HepG2 (cell line): ENCODE measurements around the gene ACVR2A. TPM values are rescaled to one million over a fixed set of nuclear protein-coding genes. Genes with fewer than 3 reads are reported as not detected.

ENCODE experiments used
- ATAC-seq: fragments of 200-7000 bp; cut with Tn5 transposase; 3 replicates; pipeline ENCODE4 v1.9.1; 2020; ENCODE audit warnings: mild to moderate bottlenecking, moderate library complexity
- BruUV-seq: library from RNA; stranded (reverse); fragments of 400-500 nt; replicated peaks from 2 replicates; lab custom pipeline; 2021; lab: Mats Ljungman, UMichigan
- CTCF ChIA-PET: fragments of 300-600 bp; formaldehyde crosslinking; extraction: SDS; loops from one replicate; lab custom pipeline; 2021; ENCODE audit warnings: low total read pairs, inconsistent platforms, low intra/inter-chr PET ratio; lab: Yijun Ruan, JAX
- POLR2A ChIA-PET: fragments of 350-600 bp; sonication (Branson Sonifier 250); formaldehyde crosslinking; loops from one replicate; lab custom pipeline; 2020; ENCODE audit warnings: antibody characterized with exemption, inconsistent platforms; lab: Yijun Ruan, JAX
- DNase-seq: peaks from one replicate; pipeline ENCODE4 v3.0.0-alpha.2; 2015; ENCODE audit warnings: low spot score
- FAIRE-seq: peaks from 3 replicates; lab custom pipeline; 2011; peaks lifted over from hg19 to GRCh38; lab: Jason Lieb, UNC
- H2AFZ ChIP-seq: one replicate; pipeline ENCODE4 v1.6.1; 2011; ENCODE audit warnings: low read length, inconsistent platforms
- H3K27ac ChIP-seq: fragments of 300-600 bp; 3 replicates; pipeline ENCODE4 v1.8.0; 2011; ENCODE audit warnings: mixed run types, mild to moderate bottlenecking, mixed read lengths, low read length, inconsistent platforms; ENCODE audit not compliant: insufficient read depth; ENCODE audit errors: extremely low read length
- H3K27me3 ChIP-seq, 2 experiments: fragments of 200-600 bp in 1 of 2; 2 replicates in 1 of 2; 3 replicates in 1 of 2; pipeline versions ENCODE4 v1.6.0 to v1.8.0; 2011; ENCODE audit warnings: low read length in 2 of 2, mild to moderate bottlenecking in 2 of 2, moderate library complexity in 2 of 2, inconsistent platforms in 1 of 2; ENCODE audit not compliant: insufficient read depth in 2 of 2, control insufficient read depth in 1 of 2
- H3K36me3 ChIP-seq, 2 experiments: fragments of 200-600 bp in 1 of 2; replicated peaks in 1 of 2; 2 replicates in 1 of 2; 3 replicates in 1 of 2; pipeline versions ENCODE4 v1.5.1 to v1.8.0; 2011; ENCODE audit warnings: low read length in 2 of 2, inconsistent platforms in 1 of 2; ENCODE audit not compliant: insufficient read depth in 2 of 2, control insufficient read depth in 1 of 2
- H3K4me1 ChIP-seq: 2 replicates; pipeline ENCODE4 v1.5.1; 2012; ENCODE audit warnings: low read length, inconsistent platforms; ENCODE audit not compliant: insufficient read depth
- H3K4me2 ChIP-seq: 2 replicates; pipeline ENCODE4 v1.6.0; 2011; ENCODE audit warnings: low read depth, low read length, inconsistent platforms
- H3K4me3 ChIP-seq, 3 experiments: fragments of 200-600 bp in 1 of 3; sonication (generic), shearing (Covaris generic) in 1 of 3; replicated peaks in 1 of 3; 2 replicates each; pipeline ENCODE4 v1.5.1; 2011 to 2016; ENCODE audit warnings: low read length in 3 of 3, inconsistent platforms in 2 of 3, low read depth in 2 of 3, mild to moderate bottlenecking in 2 of 3, control low read depth in 1 of 3, mixed read lengths in 1 of 3; ENCODE audit not compliant: insufficient read depth in 1 of 3
- H3K79me2 ChIP-seq: one replicate; pipeline ENCODE4 v1.6.1; 2011; ENCODE audit warnings: low read length, inconsistent platforms; ENCODE audit not compliant: insufficient read depth
- H3K9ac ChIP-seq: 2 replicates; pipeline ENCODE4 v1.6.0; 2011; ENCODE audit warnings: mild to moderate bottlenecking, low read depth, low read length, inconsistent platforms; ENCODE audit not compliant: insufficient read depth
- H3K9me3 ChIP-seq: 2 replicates; pipeline ENCODE4 v1.5.1; 2012; ENCODE audit warnings: mild to moderate bottlenecking, low read length
- H4K20me1 ChIP-seq: 2 replicates; pipeline ENCODE4 v1.6.0; 2011; ENCODE audit warnings: inconsistent platforms, mild to moderate bottlenecking, low read length, moderate library complexity; ENCODE audit not compliant: insufficient read depth
- ARNTL ChIP-seq: sonication (generic); formaldehyde crosslinking; IDR thresholded peaks from 2 replicates; pipeline ENCODE4 v1.4.0; 2020; ENCODE audit warnings: mild to moderate bottlenecking, missing genetic modification reagents
- HDAC2 ChIP-seq: sonication (generic); formaldehyde crosslinking; IDR thresholded peaks from 2 replicates; pipeline ENCODE4 v1.4.0; 2020; ENCODE audit warnings: missing genetic modification reagents
- ONECUT2 ChIP-seq: sonication (generic); formaldehyde crosslinking; IDR thresholded peaks from 2 replicates; pipeline ENCODE4 v1.4.0; 2020; ENCODE audit warnings: missing genetic modification reagents
- REXO4 ChIP-seq: sonication (generic); formaldehyde crosslinking; IDR thresholded peaks from 2 replicates; pipeline ENCODE4 v1.8.0; 2022; ENCODE audit warnings: missing genetic modification reagents, mild to moderate bottlenecking, borderline replicate concordance
- SIN3B ChIP-seq: fragments of 150-350 bp; IDR thresholded peaks from 2 replicates; pipeline ENCODE4 v1.6.1; 2014; ENCODE audit warnings: low read length
- TARDBP ChIP-seq: sonication (generic); formaldehyde crosslinking; IDR thresholded peaks from 2 replicates; pipeline ENCODE4 v1.8.0; 2022; ENCODE audit warnings: mild to moderate bottlenecking, missing genetic modification reagents
- ZFY ChIP-seq: sonication (generic); formaldehyde crosslinking; IDR thresholded peaks from 2 replicates; pipeline ENCODE4 v1.4.0; 2020; ENCODE audit warnings: missing genetic modification reagents
- ZNF224 ChIP-seq: sonication (generic); formaldehyde crosslinking; IDR thresholded peaks from 2 replicates; pipeline ENCODE4 v1.5.0; 2020; ENCODE audit warnings: mild to moderate bottlenecking, missing genetic modification reagents
- ZNF383 ChIP-seq: sonication (generic); formaldehyde crosslinking; IDR thresholded peaks from 2 replicates; pipeline ENCODE4 v1.4.0; 2020; ENCODE audit warnings: missing genetic modification reagents, mild to moderate bottlenecking, borderline replicate concordance
- ZNF446 ChIP-seq: sonication (generic); formaldehyde crosslinking; IDR thresholded peaks from 2 replicates; pipeline ENCODE4 v1.5.0; 2020; ENCODE audit warnings: mild to moderate bottlenecking, missing genetic modification reagents
- ZNF678 ChIP-seq: sonication (generic); formaldehyde crosslinking; IDR thresholded peaks from 2 replicates; pipeline ENCODE4 v1.4.0; 2020; ENCODE audit warnings: mild to moderate bottlenecking, missing genetic modification reagents
- ZNF747 ChIP-seq: sonication (generic); formaldehyde crosslinking; IDR thresholded peaks from 2 replicates; pipeline ENCODE4 v1.8.1; 2023; ENCODE audit warnings: missing genetic modification reagents, mild to moderate bottlenecking, borderline replicate concordance
- ZNF878 ChIP-seq: sonication (generic); formaldehyde crosslinking; IDR thresholded peaks from 2 replicates; pipeline ENCODE4 v1.8.1; 2023; ENCODE audit warnings: mild to moderate bottlenecking, missing genetic modification reagents, moderate library complexity
- WGBS: methylation state at CpG from one replicate; pipeline ENCODE4 v1.1.6; 2017; ENCODE audit warnings: low lambda C conversion rate; 5-methylcytosine and 5-hydroxymethylcytosine counted together
- in situ Hi-C: cut with HindIII; loops from 2 replicates; pipeline ENCODE4 v1.10.0; 2017; ENCODE audit warnings: low pct_unique_long_range_greater_than_20kb; ENCODE audit not compliant: extremely low pct_ligation_motif_present
- intact Hi-C: fragments of 100-400 bp; cut with micrococcal nuclease; formaldehyde crosslinking; loops from one replicate; pipeline ENCODE4 v1.10.0; 2022; ENCODE audit not compliant: unreplicated experiment
- polyA plus RNA-seq, 8 experiments: library from polyadenylated mRNA; depleted of rRNA in 3 of 8; stranded (reverse) in 7 of 8; unstranded in 1 of 8; fragments of >200 nt; fragmentation: Illumina TruSeq in 4 of 8; extraction: Trizol in 4 of 8; gene quantifications; 2 replicates each; pipeline versions ENCODE4 v1.2.1 to v1.2.3, GENCODE V29; 2011 to 2016; ENCODE audit warnings: low read depth in 4 of 8, missing spikeins in 1 of 8, mixed read lengths in 1 of 8; ENCODE audit not compliant: insufficient read depth in 1 of 8
- total RNA-seq, 5 experiments: library from RNA; depleted of rRNA; stranded (reverse); fragments of >200 nt; fragmentation: Illumina TruSeq; extraction: Trizol; gene quantifications; 2 replicates each; pipeline ENCODE4 v1.2.3, GENCODE V29; 2016; ENCODE audit warnings: low read depth in 1 of 5
- TF ChIP-seq, protein P1 (sequence below): sonication (generic); formaldehyde crosslinking; IDR thresholded peaks from 2 replicates; pipeline ENCODE4 v1.8.1; 2023; ENCODE audit warnings: mild to moderate bottlenecking, inconsistent platforms, moderate library complexity, missing genetic modification reagents, borderline replicate concordance
- TF ChIP-seq, protein P2 (sequence below): sonication (generic); formaldehyde crosslinking; IDR thresholded peaks from 2 replicates; pipeline ENCODE4 v1.5.1; 2020; ENCODE audit warnings: missing genetic modification reagents, mild to moderate bottlenecking, borderline replicate concordance
- TF ChIP-seq, protein P3 (sequence below): IDR thresholded peaks from 2 replicates; pipeline ENCODE4 v1.6.1; 2016; ENCODE audit warnings: low read depth, borderline replicate concordance
- TF ChIP-seq, protein P4 (sequence below): sonication (generic); formaldehyde crosslinking; IDR thresholded peaks from 2 replicates; pipeline ENCODE4 v1.4.0; 2020; ENCODE audit warnings: missing genetic modification reagents, mild to moderate bottlenecking, borderline replicate concordance
- TF ChIP-seq, protein P5 (sequence below): conservative IDR thresholded peaks from 2 replicates; pipeline ENCODE4 v1.6.1; 2018; ENCODE audit warnings: missing genetic modification reagents

The ACVR2A gene
- total and polyA plus RNA-seq, 2 of the 13 experiments (the other 11 are each of a cell fraction or from before 2014, with no cell fraction given) = 8.3 to 18.0 TPM

DNA sequence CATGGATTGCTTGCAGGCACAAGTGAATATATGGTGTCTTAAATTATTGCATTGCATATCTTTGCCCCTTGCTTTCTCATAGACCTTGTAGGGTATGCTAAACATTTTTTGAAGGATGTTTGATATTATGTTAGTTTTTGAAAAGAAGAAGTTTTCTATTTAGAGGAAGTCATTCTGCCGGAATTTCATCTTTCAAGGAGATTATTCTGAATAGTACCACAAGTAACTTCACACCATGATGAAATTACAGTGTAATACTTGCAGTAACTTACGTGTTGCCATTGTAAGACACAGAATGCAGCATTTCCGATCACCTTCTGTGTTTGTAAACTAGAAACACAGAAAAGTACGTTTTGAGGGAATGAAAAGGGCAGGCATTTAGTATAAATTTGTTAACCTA lies 71.9 kb downstream of the ACVR2A start:
- Histone ChIP-seq H3K4me3 (no peak overlapping the region), H3K4me2 (no peak overlapping the region), H3K27ac (no peak overlapping the region)
- POLR2A ChIA-PET = no interaction called here
- BruUV-seq = no TSS peak
- no peak for DNase-seq
- in situ Hi-C loops = loop anchor here (10.0 to 25.0 kb wide), 5 partner anchors 304 to 1182 kb away; no protein-coding TSS in a partner anchor
- TF ChIP-seq SIN3B = no peak
- TF ChIP-seq ZNF224 = no peak
- no peak for TF ChIP-seq HDAC2 (CRISPR knock-in tag)
- TF ChIP-seq ZNF446 (CRISPR knock-in tag) = no peak
- no peak for TF ChIP-seq ZNF747 (CRISPR knock-in tag)
- TF ChIP-seq, protein P1, sequence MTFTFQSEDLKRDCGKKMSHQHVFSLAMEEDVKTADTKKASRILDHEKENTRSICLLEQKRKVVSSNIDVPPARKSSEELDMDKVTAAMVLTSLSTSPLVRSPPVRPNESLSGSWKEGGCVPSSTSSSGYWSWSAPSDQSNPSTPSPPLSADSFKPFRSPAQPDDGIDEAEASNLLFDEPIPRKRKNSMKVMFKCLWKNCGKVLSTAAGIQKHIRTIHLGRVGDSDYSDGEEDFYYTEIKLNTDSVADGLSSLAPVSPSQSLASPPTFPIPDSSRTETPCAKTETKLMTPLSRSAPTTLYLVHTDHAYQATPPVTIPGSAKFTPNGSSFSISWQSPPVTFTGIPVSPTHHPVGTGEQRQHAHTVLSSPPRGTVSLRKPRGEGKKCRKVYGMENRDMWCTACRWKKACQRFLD (CRISPR knock-in tag) = no peak
- TF ChIP-seq, protein P2, sequence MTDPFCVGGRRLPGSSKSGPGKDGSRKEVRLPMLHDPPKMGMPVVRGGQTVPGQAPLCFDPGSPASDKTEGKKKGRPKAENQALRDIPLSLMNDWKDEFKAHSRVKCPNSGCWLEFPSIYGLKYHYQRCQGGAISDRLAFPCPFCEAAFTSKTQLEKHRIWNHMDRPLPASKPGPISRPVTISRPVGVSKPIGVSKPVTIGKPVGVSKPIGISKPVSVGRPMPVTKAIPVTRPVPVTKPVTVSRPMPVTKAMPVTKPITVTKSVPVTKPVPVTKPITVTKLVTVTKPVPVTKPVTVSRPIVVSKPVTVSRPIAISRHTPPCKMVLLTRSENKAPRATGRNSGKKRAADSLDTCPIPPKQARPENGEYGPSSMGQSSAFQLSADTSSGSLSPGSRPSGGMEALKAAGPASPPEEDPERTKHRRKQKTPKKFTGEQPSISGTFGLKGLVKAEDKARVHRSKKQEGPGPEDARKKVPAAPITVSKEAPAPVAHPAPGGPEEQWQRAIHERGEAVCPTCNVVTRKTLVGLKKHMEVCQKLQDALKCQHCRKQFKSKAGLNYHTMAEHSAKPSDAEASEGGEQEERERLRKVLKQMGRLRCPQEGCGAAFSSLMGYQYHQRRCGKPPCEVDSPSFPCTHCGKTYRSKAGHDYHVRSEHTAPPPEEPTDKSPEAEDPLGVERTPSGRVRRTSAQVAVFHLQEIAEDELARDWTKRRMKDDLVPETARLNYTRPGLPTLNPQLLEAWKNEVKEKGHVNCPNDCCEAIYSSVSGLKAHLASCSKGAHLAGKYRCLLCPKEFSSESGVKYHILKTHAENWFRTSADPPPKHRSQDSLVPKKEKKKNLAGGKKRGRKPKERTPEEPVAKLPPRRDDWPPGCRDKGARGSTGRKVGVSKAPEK (CRISPR knock-in tag) = no peak
- TF ChIP-seq REXO4 (CRISPR knock-in tag) = no peak
- TF ChIP-seq ZFY (CRISPR knock-in tag) = no peak
- TF ChIP-seq ONECUT2 (CRISPR knock-in tag) = no peak
- TF ChIP-seq, protein P3, sequence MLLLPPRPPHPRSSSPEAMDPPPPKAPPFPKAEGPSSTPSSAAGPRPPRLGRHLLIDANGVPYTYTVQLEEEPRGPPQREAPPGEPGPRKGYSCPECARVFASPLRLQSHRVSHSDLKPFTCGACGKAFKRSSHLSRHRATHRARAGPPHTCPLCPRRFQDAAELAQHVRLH (CRISPR knock-in tag) = no peak
- no peak for TF ChIP-seq ZNF383 (CRISPR knock-in tag)
- TF ChIP-seq TARDBP = no peak
- no peak for TF ChIP-seq ARNTL (CRISPR knock-in tag)
- no peak for TF ChIP-seq ZNF878
- no peak for TF ChIP-seq ZNF678 (CRISPR knock-in tag)
- TF ChIP-seq, protein P4, sequence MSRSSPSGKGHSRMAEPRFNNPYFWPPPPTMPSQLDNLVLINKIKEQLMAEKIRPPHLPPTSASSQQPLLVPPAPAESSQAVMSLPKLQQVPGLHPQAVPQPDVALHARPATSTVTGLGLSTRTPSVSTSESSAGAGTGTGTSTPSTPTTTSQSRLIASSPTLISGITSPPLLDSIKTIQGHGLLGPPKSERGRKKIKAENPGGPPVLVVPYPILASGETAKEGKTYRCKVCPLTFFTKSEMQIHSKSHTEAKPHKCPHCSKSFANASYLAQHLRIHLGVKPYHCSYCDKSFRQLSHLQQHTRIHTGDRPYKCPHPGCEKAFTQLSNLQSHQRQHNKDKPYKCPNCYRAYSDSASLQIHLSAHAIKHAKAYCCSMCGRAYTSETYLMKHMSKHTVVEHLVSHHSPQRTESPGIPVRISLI (CRISPR knock-in tag) = no peak
- TF ChIP-seq, protein P5, sequence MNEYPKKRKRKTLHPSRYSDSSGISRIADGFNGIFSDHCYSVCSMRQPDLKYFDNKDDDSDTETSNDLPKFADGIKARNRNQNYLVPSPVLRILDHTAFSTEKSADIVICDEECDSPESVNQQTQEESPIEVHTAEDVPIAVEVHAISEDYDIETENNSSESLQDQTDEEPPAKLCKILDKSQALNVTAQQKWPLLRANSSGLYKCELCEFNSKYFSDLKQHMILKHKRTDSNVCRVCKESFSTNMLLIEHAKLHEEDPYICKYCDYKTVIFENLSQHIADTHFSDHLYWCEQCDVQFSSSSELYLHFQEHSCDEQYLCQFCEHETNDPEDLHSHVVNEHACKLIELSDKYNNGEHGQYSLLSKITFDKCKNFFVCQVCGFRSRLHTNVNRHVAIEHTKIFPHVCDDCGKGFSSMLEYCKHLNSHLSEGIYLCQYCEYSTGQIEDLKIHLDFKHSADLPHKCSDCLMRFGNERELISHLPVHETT (CRISPR knock-in tag) = no peak
- TF ChIP-seq, all 625 proteins: peak for 0
- Histone ChIP-seq H2AFZ (no peak overlapping the region), H3K79me2 (no peaks in the 10 kb centered on the region), H3K9me3 (no peaks in the 10 kb centered on the region), H3K9ac (no peak overlapping the region), H3K36me3 (peaks cover 9 to 31% of the 10 kb centered on the region in 2 experiments; a peak in 4 of 5 replicates), H4K20me1 (no peaks in the 10 kb centered on the region), H3K27me3 (no peaks in the 10 kb centered on the region), H3K4me1 (no peaks in the 10 kb centered on the region)
- CTCF ChIA-PET = no interaction called here
- intact Hi-C loops = loop anchor here (10.0 kb wide), 2 partner anchors 432 to 532 kb away; no protein-coding TSS in a partner anchor
- WGBS = 95% methylated on average over 4 of the region's 4 CpGs
- ATAC-seq = no peak
- no peak for FAIRE-seq
